COLO668 (cell line): Measurements from ENCODE around the gene KLHL14.
A peak's percentile ranks its signal among the peaks of the same experiment; 100 is the strongest.

Experiments
- DNase-seq: peaks from one replicate; lab custom pipeline; 2025; ENCODE audit not compliant: unreplicated experiment; lab: John Stamatoyannopoulos, UW

Gene KLHL14

GRCh38 chr18:32722279-32722678 is 50.5 kb downstream of the KLHL14 start:
- DNase-seq = no peak

DNA sequence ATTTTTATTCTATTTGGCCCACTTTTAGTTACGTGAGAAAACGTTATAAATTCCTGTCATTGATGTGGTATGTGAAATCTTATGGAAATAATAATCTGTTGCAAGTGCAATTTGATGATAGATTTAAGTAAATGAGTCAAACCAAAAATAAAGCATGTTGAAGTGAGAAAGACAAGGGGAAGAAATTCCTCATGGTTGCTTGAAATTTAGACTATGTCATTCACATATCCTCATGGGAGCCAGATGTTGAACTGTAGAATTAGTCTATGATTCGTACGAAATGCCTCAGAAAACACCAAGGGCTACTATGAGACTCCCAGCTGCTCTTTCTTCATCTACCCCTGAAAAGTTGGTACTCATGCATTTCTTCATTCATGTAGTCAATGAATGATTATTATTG is 55.7 kb downstream of the KLHL14 start:
- no peak for DNase-seq

DNA sequence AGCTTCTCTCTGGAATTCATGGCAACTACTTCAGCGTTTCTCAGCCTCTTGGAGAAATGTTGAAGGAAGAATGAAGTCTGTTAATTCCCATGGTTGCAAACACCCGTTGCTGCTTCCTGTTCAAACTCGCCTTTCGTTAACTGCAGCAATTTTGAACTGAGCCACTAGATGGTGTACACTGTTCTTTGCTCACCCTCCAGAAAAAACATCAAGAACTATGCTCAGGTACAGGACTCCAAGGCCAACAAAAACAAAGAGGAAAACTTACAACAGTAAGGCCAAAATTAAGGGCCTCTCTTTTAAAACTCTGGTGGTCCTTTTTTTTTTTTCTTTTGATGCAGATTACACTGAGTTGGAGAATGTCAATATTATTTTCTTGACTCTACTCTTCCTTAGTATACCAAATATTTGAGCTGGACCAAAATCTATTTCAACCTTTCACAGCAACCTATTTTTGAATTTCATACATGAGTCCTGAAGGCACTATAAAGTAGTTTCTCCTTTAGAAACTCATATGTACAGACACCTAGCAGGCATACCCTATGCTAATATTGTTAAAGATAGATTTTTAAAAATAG is 58.2 kb downstream of the KLHL14 start:
- peak; percentile 66 for DNase-seq

GRCh38 chr18:32712860-32713259 is 60.0 kb downstream of the KLHL14 start:
- no peak for DNase-seq

- DNase-seq = no peak
These were observed 61.0 kb downstream of the KLHL14 start for GRCh38 chr18:32711862-32712261.

DNA sequence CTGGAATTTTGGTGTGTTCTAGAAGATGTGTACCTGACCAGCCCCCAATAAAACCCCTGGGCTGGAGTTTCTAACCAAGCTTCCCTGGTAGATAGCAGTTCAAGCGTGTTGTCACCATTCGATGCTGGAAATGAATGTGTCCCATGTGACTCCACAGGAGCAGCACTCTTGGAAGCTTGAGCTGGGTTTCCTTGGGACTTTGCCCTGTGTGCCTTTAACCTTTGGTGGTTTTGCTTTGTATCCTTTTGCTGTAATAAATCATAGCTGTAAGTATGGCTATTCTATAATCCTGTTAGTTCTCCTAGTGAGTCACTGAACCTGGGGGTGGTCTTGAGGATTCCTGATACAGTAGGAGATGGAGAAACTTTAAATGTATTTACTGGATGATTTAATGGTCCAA is 65.2 kb downstream of the KLHL14 start:
- DNase-seq = no peak

DNA sequence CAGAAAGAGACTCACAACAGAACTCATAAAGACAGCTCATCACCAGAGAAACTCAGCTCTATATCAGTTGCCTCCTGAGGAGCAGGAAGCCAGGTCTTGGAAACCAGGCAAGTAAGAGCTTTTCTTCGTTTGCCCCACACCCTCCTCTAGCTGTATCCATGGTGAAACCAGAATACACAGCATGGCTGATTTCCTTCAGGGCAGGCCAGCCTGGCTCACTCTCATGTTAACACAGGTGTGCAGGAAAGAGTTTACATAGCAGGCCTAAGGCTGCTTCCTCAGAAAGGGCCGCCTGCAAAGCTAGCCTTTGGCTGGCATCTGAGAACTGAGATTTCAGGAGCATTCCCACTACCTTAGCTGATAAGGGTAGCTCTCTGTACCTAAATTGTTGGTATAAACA is 65.7 kb downstream of the KLHL14 start:
- peak; percentile 47 for DNase-seq

DNA sequence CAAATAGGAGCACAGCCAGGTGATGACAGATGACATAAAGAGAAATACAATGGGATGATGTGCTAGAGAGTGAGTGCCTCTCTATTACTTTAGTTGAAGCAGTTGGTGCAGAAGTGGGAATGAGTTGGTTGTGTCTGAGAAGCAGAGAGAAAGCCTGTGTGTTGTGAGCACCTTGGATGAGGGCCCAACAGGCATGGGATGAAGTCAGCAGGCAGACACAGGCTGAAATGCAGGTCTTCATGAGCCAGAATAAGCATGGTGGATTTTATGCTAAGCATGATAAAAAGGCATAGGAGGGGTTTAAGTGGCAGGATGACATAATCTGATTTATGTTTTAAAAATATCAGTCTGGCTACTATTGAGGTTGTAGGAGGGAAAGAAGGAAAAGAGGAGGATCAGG is 71.5 kb downstream of the KLHL14 start:
- DNase-seq = no peak

GRCh38 chr18:32698153-32698552 is 74.7 kb downstream of the KLHL14 start:
- no peak for DNase-seq

GRCh38 chr18:32696376-32696775 is 76.4 kb downstream of the KLHL14 start:
- no peak for DNase-seq

GRCh38 chr18:32695534-32695933 is 77.3 kb downstream of the KLHL14 start:
- DNase-seq = no peak

- no peak for DNase-seq
These were observed 84.0 kb downstream of the KLHL14 start for GRCh38 chr18:32688821-32689220.

DNA sequence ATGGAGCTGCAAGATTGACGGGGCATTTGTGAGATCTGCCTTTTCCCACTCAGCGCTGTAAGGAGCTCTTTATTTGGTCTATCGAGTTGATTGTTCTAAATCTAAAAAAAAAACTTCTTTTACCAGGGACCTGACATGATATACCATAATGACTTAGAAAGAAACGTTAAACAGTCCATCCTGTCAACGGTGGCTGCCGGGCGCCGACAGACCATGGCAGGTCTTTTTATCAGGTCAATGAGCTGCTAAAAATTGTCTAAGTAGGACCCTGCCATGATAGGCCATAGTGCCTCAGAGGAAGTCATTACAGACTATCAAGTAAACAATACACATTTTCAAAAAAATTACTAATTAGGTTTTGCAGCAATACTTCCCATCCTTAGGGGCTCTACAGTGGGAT is 87.9 kb downstream of the KLHL14 start:
- no peak for DNase-seq

DNA sequence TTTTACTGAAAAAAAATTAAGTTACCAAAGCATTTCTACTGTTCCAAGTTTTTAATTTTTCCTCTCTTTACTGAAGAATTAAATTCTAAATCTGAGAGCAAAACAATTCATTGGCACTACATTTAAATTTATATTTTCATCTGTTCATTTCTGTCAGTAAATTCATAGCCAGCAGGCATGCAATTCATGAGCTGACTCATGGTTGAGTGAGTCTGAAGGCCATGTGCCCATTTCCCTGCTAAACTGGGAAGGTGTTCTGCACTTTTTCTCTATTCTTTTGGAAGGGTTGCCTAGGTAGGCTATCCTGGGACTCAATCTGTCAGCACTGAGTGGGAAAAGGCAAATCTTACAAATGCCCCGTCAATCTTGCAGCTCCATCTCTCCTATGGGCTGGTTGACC is 88.7 kb downstream of the KLHL14 start:
- no peak for DNase-seq

DNA sequence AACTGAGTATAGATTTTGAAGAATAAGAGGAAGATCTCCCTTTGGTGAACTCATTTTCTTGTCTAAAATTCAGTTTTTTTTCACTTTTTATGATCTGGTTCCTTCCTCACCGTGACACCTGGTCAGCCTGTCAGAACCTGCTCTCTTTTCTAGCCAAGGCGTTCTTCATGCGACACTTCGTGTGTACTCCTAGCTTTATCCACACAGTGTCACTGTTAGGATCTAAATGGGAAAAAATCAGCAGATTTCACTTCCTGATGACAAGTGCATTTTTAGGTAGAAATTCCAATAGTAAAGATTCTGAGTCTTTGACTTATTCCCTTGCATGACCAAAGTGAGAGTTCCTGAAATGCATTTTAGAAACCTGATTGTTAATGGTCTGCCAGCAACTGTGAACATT is 89.8 kb downstream of the KLHL14 start:
- DNase-seq = no peak

DNA sequence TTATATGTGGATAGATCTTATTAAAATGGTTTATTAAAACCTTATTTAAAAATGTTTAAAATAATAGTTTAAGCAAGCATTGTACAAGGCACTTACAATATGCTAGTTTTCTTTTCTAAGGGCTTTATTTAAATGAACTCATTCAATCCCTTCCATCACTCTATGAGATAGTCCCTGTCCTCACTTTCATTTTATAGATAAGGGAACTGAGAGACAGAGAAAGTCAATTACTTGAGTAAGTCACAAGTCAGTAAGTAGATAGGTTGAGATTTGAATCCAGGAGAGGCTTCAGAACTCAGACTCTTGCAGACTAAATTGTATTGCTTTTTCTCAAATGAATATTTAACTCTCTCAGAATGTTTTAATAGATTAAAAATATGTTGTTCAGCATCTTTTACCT is 95.2 kb downstream of the KLHL14 start:
- DNase-seq = no peak

DNA sequence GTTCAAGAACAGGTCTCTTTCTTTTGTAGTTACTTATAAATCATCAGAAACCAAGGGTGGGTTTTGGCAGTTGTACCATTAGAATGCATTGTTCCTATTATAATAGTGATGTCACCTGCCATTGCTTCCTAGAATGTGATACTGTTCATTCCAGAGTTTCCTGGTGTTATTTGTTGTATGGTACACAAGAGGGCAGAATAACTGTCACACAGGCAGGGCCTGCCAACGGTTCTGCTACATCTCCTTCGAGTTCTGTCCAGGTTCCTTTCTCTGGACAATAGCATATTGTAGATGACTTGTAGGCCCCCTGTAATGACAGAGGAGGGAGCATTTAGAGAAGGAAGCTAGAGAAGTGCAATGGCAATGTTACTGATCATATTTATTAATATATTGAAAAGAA is 98.3 kb downstream of the KLHL14 start:
- peak; percentile 22 for DNase-seq

DNA sequence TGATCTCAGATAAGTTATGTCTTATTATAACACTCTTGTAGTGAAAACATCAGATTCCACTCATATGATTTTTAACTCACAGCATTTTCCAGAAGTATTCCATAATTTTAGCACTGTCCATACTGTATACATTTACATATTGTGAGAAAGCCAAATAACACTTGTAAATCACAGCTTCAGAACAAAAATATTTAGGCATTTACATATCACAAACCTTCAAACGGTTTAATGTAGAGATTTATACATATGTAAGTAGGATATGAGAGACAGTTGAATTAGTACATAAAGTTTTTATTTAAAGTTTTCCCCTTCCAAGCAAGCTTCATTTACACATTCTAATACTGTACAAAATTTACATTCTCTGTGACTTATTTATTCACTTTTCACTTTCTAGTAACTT is 100.4 kb downstream of the KLHL14 start:
- no peak for DNase-seq

- no peak for DNase-seq
These were observed 102.1 kb downstream of the KLHL14 start for GRCh38 chr18:32670727-32671126.

- DNase-seq = no peak
These were observed 103.2 kb downstream of the KLHL14 start for GRCh38 chr18:32669549-32670165.

DNA sequence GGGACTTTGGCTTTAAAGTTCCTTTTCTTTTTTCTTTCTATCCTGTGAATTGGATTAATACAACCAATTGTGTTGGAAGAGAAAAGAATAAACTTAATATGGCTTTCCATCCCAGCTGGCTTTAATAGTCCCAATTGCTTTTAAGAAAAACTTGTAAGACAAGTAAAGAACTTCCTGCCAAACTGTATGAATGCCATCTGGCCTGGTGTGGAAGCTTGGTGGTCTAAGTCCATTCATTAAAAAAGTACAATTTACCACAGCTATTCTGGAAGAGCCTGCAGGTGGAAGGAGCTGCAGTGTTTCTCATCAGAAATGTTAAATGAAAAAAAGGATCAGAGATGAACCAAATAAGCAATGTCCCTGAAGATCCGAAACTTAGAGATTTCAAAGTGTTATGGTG is 103.9 kb downstream of the KLHL14 start:
- no peak for DNase-seq

DNA sequence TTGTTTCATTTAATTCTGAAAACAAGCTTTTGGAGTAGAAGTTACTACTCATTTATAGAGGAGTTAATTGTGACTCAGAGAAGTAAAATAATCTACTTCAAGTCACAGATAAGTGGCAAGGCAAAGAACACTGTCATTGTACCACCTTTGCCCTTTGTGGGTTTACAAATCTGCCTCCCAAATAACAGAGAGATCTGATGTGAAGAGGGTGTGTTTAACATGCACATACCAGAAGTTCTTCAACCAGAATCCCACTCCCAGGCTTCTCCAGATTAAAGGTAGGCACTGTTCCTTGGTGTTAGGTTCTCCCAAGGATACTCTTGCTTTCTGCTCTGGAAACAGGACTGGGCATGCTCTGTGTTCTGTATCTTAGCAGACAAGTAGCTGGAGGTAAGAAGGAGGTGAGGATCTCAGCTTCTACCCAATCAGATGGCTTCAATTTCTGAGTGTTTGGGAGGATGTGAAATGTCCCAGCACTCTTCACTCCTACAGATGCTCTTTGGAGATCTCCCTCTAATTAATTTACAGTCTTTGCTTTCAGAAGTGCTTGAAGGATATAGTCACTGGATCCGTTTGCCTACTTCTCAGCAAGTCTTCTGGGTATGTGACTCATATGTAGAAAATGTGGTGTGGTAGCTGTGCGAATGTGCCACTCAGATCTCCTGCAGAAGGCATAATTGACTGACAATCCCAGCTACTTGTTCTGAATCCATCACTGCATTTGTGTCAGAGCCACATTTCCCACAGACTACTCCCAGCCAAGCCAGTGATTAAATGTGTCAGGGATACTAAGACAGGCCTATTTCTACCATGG is 111.1 kb downstream of the KLHL14 start:
- no peak for DNase-seq
